Esophagus squamous epithelium (tissue), 5 donors: ENCODE results near the gene SLC26A11. TPM values are rescaled to one million over a fixed set of nuclear protein-coding genes. Genes with fewer than 3 reads are reported as not detected.

Source experiments
- DNase-seq: peaks from one replicate; lab custom pipeline; 2025; lab: John Stamatoyannopoulos, UW
- H3K27ac ChIP-seq, 4 donors: fragments of 200-600 bp; sonication (generic); one replicate each; pipeline ENCODE4 v1.5.1; 2016 to 2019; ENCODE audit warnings: mild to moderate bottlenecking in 1 of 4
- H3K27me3 ChIP-seq, 4 donors: fragments of 200-600 bp; sonication (generic); 1 replicate in 3 of 4; 2 replicates in 1 of 4; pipeline versions ENCODE4 v1.5.1 to v1.6.0; 2017 to 2021; ENCODE audit warnings: antibody characterized with exemption in 1 of 4
- H3K36me3 ChIP-seq, 3 donors: fragments of 200-600 bp; sonication (generic); one replicate each; pipeline ENCODE4 v1.5.1; 2016 to 2019
- H3K4me1 ChIP-seq, 3 donors: fragments of 200-600 bp; sonication (generic); one replicate each; pipeline ENCODE4 v1.5.1; 2017 to 2019
- H3K4me3 ChIP-seq, 4 donors: fragments of 200-600 bp; sonication (generic); 1 replicate in 3 of 4; 2 replicates in 1 of 4; pipeline ENCODE4 v1.5.1; 2016 to 2019; ENCODE audit warnings: mild to moderate bottlenecking in 2 of 4, moderate library complexity in 1 of 4
- H3K9me3 ChIP-seq, 3 donors: fragments of 200-600 bp; sonication (generic); one replicate each; pipeline ENCODE4 v1.5.1; 2016 to 2019
- POLR2A ChIP-seq, 4 donors: fragments of 450-650 bp; IDR thresholded peaks; one replicate each; pipeline ENCODE4 v1.6.1; 2017; ENCODE audit warnings: antibody characterized with exemption in 4 of 4, mild to moderate bottlenecking in 4 of 4, moderate library complexity in 3 of 4
- WGBS, 2 donors: methylation state at CpG; one replicate each; pipeline ENCODE4 v1.1.5; 2018; 5-methylcytosine and 5-hydroxymethylcytosine counted together
- intact Hi-C: fragments of 100-400 bp; cut with DNase I; formaldehyde crosslinking; loops from one replicate; pipeline ENCODE4 v1.15.0; 2022
- total RNA-seq, 4 donors: library from RNA; depleted of rRNA; stranded (reverse); fragments of >200 nt; gene quantifications; one replicate each; pipeline ENCODE4 v1.1.0, GENCODE V29; 2016
- TF ChIP-seq, protein P1 (sequence below), 6 experiments: fragments of 450-650 bp in 4 of 6; fragments of 200-600 bp in 2 of 6; sonication (generic) in 2 of 6; IDR thresholded peaks; one replicate each; pipeline ENCODE4 v1.5.1; 2016 to 2019; ENCODE audit warnings: antibody characterized with exemption in 6 of 6, mild to moderate bottlenecking in 4 of 6, moderate library complexity in 4 of 6
- donor health status: DM: yes; HTN: yes; CAD: no.

Gene SLC26A11
- total RNA-seq, 4 donors from 2014 or later = 5.7 to 11.4 (median 7.6) TPM

DNA sequence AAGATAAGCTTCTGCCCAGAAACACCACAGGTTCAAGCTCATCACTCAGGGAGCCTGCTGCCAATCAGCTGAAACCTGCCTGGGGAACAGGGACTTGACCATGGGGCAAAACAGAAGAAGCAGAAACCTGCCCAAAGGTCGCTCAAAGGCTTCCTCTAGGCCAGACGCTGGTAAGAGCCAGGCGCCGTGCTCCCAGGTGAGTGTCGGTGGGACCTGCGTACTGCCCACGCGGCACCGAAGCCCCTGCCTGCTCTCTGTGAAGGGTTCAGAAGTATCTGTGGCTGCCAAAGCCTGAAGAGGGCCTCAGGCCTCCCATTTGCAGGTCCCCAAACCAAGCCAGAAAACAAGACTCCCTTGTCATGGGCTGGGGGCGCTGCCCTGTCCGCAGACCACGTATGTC, 10.5 kb upstream of the SLC26A11 start:
- WGBS, 2 donors = 83% methylated on average over 9 of the region's 12 CpGs; no CpG with 5 or more reads in 1 of the 2 donors
- DNase-seq = no peak
- Histone ChIP-seq H3K27me3 (no peaks in the 10 kb centered on the region), H3K27ac (no peak overlapping the region), H3K4me3 (no peak overlapping the region), H3K36me3 (peaks cover 13 to 100% (median 29%) of the 10 kb centered on the region in 3 donors), H3K4me1 (no peaks in the 10 kb centered on the region), H3K9me3 (no peaks in the 10 kb centered on the region)
- intact Hi-C loops = no loop called here
- TF ChIP-seq, protein P1, sequence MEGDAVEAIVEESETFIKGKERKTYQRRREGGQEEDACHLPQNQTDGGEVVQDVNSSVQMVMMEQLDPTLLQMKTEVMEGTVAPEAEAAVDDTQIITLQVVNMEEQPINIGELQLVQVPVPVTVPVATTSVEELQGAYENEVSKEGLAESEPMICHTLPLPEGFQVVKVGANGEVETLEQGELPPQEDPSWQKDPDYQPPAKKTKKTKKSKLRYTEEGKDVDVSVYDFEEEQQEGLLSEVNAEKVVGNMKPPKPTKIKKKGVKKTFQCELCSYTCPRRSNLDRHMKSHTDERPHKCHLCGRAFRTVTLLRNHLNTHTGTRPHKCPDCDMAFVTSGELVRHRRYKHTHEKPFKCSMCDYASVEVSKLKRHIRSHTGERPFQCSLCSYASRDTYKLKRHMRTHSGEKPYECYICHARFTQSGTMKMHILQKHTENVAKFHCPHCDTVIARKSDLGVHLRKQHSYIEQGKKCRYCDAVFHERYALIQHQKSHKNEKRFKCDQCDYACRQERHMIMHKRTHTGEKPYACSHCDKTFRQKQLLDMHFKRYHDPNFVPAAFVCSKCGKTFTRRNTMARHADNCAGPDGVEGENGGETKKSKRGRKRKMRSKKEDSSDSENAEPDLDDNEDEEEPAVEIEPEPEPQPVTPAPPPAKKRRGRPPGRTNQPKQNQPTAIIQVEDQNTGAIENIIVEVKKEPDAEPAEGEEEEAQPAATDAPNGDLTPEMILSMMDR (IDR thresholded peaks at IDR 0.05) = no peak
- TF ChIP-seq POLR2A (IDR thresholded peaks at IDR 0.05) = no peak

DNA sequence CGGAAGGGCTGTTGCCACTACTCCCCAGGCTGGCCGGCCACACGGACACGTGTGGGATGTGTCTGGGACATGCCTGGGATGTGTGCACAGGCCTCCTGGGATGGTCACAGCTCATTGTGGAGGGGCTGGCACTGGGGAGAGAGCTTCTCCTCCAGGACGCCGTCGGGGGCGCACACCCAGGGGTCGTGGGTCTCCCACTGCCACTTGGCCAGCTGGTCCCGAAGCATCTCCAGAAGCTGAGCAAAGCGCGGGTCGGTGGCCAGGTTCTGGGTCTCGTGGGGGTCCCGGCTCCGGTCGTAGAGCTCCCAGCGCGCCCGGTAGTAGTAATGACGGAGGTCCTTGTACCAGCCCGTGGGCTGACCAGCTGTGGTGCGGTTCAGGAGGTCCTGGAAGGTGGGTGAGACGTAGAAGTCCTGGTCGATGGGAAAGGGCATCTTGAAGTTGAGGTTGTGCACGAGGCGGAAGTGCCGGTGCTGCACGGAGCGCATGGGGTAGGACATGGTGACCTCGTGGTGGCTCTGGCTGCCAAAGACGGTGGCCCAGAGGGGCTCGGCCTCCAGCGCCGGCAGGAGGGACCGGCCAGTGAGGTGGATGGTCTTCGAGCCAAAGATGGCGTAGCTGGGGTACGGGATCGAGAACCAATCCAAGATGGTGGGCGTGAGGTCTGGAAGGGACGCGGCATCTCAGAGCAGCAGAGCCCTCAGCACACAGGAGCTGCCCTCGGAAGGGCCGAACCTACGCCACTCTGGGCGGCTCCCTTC, 9.7 kb upstream of the SLC26A11 start:
- Histone ChIP-seq H3K36me3 (peaks cover 8 to 100% (median 29%) of the 10 kb centered on the region in 3 donors), H3K27me3 (no peaks in the 10 kb centered on the region), H3K9me3 (no peaks in the 10 kb centered on the region), H3K4me1 (no peaks in the 10 kb centered on the region), H3K27ac (no peak overlapping the region), H3K4me3 (no peak overlapping the region)
- intact Hi-C loops = no loop called here
- WGBS, 2 donors = 96 to 98% methylated on average over 10 to 32 of the region's 47 CpGs
- no peak for DNase-seq
- no peak for TF ChIP-seq POLR2A (IDR thresholded peaks at IDR 0.05)
- TF ChIP-seq, protein P1 (IDR thresholded peaks at IDR 0.05) = no peak

DNA sequence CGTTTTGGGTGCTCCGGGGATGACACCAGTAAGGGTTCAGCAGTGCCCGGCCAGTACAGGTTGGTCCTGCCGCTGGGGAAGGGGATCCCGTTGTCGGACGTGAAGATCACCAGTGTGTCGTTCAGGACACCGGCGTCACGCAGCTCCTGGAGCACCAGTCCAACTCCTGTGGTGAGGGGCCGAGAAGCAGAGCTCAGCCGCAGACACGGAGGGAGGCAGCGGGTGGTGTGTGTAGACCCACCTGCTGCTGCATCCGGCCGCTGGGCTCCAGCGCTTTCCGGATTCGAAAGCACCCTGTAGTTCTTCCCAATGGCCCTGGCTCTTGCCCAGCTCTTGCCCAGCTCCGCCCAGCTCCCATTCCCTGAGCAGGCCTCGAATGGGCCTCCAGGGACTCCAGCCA, 8.1 kb upstream of the SLC26A11 start:
- no peak overlapping the region for H3K4me3 ChIP-seq
- intact Hi-C loops = no loop called here
- no peaks in the 10 kb centered on the region for H3K9me3 ChIP-seq
- no peak overlapping the region for H3K27ac ChIP-seq
- no peaks in the 10 kb centered on the region for H3K27me3 ChIP-seq
- peaks cover 8 to 100% (median 29%) of the 10 kb centered on the region in 3 donors for H3K36me3 ChIP-seq
- 88% methylated on average over 8 of the region's 22 CpGs; no CpG with 5 or more reads in 1 of the 2 donors for WGBS, 2 donors
- no peak for DNase-seq
- TF ChIP-seq POLR2A (IDR thresholded peaks at IDR 0.05) = no peak
- H3K4me1 ChIP-seq = no peaks in the 10 kb centered on the region

DNA sequence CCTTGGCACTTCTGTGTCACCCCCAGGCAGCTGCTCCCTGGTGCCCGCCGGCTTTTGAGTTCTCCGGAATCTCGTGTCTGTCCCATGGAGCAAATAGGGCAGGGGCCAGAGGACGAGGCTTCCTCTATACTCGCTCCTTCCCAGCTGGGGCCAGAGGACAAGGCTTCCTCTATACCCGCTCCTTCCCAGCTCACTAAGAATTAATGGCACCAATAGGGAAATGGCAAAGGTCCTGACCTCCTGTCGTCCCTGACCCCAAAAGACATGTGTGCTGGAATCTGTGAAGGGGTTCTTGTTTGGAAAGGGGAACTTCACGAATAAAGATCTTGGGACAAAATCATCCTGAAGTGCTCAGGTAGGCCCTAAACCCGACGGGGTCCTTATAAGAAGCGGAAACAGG, 7.7 kb upstream of the SLC26A11 start:
- Histone ChIP-seq H3K27ac (no peak overlapping the region), H3K36me3 (peaks cover 8 to 100% (median 29%) of the 10 kb centered on the region in 3 donors), H3K4me3 (no peak overlapping the region), H3K9me3 (no peaks in the 10 kb centered on the region), H3K27me3 (no peaks in the 10 kb centered on the region), H3K4me1 (peaks cover 0 to 2% (median 0%) of the 10 kb centered on the region in 3 donors)
- intact Hi-C loops = no loop called here
- WGBS, 2 donors = 86 to 89% methylated on average over 5 to 9 of the region's 12 CpGs
- DNase-seq = no peak
- TF ChIP-seq, protein P1 (IDR thresholded peaks at IDR 0.05) = no peak
- TF ChIP-seq POLR2A (IDR thresholded peaks at IDR 0.05) = no peak

DNA sequence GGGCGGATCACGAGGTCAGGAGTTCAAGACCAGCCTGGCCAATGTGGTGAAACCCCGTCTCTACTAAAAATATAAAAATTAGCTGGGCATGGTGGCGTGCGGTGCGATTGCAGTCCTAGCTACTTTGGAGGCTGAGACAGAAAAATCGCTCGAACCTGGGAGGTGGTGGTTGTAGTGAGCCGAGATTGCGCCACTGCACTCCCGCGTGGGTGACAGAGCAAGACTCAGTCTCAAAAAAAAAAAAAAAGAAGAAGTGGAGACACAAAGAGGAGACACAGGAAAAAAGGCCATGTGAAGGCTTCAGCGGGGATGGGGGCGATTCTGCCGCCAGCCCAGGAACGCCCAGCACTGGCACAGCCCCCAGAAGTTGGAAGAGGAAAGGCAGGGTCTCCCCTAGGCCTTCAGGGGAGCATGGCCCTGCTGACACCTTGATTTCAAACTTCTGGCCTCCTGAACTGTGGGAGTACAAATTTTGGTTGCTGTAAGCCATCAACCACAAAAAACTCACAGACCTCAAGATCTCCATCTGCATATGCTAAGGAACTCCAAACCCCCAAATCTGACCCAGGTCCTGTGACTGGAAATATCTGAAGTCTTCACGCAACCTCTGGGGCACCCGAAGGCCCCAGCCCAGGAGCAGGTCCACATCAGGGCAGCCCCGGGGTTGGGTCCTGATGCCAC, 7.1 kb upstream of the SLC26A11 start:
- Histone ChIP-seq H3K36me3 (peaks cover 8 to 100% (median 29%) of the 10 kb centered on the region in 3 donors), H3K27me3 (no peaks in the 10 kb centered on the region), H3K4me1 (peaks cover 0 to 8% (median 0%) of the 10 kb centered on the region in 3 donors), H3K27ac (no peak overlapping the region), H3K9me3 (no peaks in the 10 kb centered on the region), H3K4me3 (no peak overlapping the region)
- intact Hi-C loops = no loop called here
- DNase-seq = no peak
- 62 to 85% methylated on average over 11 to 14 of the region's 19 CpGs for WGBS, 2 donors
- no peak for TF ChIP-seq POLR2A (IDR thresholded peaks at IDR 0.05)
- TF ChIP-seq, protein P1 (IDR thresholded peaks at IDR 0.05) = no peak
